Upper lobe of right lung (tissue), 1 donor: ENCODE results near the gene GCNT4. TPM values are rescaled to one million over a fixed set of nuclear protein-coding genes. Genes with fewer than 3 reads are reported as not detected.

Experiments used
- ATAC-seq: fragments of 200-7000 bp; cut with Tn5 transposase; one replicate; pipeline ENCODE4 v1.9.1; 2020; ENCODE audit warnings: mild to moderate bottlenecking, moderate library complexity
- DNase-seq: peaks from one replicate; pipeline ENCODE4 v3.0.0-alpha.2; 2020
- H3K27ac ChIP-seq: fragments of 200-600 bp; one replicate; pipeline ENCODE4 v1.8.0; 2022
- H3K27me3 ChIP-seq: fragments of 200-600 bp; one replicate; pipeline ENCODE4 v1.8.0; 2022; ENCODE audit warnings: mild to moderate bottlenecking
- H3K36me3 ChIP-seq: fragments of 200-600 bp; one replicate; pipeline ENCODE4 v1.8.0; 2022
- H3K4me1 ChIP-seq: fragments of 200-600 bp; one replicate; pipeline ENCODE4 v1.8.0; 2022
- H3K4me3 ChIP-seq: fragments of 200-600 bp; one replicate; pipeline ENCODE4 v1.8.0; 2022; ENCODE audit warnings: mild to moderate bottlenecking
- H3K9me3 ChIP-seq: fragments of 200-600 bp; one replicate; pipeline ENCODE4 v1.8.0; 2022
- intact Hi-C: fragments of 100-400 bp; cut with DNase I; formaldehyde crosslinking; loops from one replicate; pipeline ENCODE4 v1.11.0; 2022
- total RNA-seq: library from RNA; stranded (reverse); fragmentation: NEBNext Ultra II Directional; extraction: Animal tissue kit (Norgen Biotek cat#: 25700); gene quantifications from one replicate; pipeline ENCODE4 v1.2.1, GENCODE V29; 2021
- TF ChIP-seq, protein P1 (sequence below): fragments of 200-600 bp; IDR thresholded peaks from one replicate; pipeline ENCODE4 v1.8.0; 2022; ENCODE audit warnings: antibody characterized with exemption
- donor health status: DM: no; HTN: yes; CAD: no; lungs with severe emphysema.

The GCNT4 gene
- total RNA-seq, 1 donor from 2014 or later: 2.8 TPM

DNA sequence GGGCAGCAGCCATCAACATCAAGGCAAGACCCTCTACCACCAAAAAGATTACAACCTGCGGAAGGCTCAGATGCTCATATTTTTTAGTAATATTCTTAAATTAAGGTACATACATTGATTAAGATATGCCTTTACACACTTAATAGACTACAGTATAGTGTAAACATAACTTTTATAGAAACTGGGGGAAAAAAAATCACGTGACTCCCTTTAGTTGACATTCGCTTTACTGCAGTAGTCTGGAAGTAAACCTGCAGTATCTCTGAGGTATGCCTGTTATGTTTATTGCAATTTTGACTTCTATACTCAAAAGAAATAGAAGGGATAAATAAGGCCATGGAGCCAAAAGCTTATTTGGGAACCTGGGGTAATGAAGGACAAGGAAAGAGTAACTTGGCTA, 15.1 kb upstream of the GCNT4 start:
- Histone ChIP-seq H3K27ac (no peak overlapping the region), H3K9me3 (no peaks in the 10 kb centered on the region), H3K36me3 (no peaks in the 10 kb centered on the region), H3K4me1 (no peaks in the 10 kb centered on the region), H3K27me3 (no peaks in the 10 kb centered on the region), H3K4me3 (no peak overlapping the region)
- DNase-seq (no peak), ATAC-seq (no peak)
- intact Hi-C loops: no loop called here
- TF ChIP-seq, protein P1, sequence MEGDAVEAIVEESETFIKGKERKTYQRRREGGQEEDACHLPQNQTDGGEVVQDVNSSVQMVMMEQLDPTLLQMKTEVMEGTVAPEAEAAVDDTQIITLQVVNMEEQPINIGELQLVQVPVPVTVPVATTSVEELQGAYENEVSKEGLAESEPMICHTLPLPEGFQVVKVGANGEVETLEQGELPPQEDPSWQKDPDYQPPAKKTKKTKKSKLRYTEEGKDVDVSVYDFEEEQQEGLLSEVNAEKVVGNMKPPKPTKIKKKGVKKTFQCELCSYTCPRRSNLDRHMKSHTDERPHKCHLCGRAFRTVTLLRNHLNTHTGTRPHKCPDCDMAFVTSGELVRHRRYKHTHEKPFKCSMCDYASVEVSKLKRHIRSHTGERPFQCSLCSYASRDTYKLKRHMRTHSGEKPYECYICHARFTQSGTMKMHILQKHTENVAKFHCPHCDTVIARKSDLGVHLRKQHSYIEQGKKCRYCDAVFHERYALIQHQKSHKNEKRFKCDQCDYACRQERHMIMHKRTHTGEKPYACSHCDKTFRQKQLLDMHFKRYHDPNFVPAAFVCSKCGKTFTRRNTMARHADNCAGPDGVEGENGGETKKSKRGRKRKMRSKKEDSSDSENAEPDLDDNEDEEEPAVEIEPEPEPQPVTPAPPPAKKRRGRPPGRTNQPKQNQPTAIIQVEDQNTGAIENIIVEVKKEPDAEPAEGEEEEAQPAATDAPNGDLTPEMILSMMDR: no peak

DNA sequence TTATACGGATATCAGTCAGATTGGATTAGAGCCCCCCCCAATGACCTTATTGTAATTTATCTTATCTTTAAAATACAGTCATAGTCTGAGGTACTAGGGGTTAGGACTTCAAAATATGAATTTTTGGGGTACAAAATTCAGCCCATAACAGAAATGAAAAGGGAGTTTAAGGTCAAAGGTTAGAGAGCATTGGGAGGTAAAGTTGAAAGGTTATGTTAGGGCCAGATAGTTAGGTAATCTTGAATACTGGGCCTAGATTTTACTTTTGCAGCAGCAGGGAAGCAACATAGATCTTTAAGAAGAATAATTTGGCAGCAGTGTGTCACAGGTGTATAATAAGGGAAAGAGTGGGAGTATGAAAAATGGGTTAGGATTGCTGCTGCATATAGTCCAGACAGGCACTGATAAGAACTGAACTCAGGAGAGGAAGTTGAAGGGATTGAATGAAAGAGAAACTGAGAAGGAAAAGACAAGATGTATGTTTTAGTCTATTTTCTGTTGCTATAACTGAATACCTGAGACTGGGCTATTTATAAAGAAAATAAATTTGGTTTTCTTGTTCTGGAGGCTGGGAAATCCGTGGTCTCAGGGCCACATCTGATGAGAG, 10.7 kb upstream of the GCNT4 start:
- Histone ChIP-seq H3K4me1 (no peaks in the 10 kb centered on the region), H3K4me3 (no peak overlapping the region), H3K27ac (no peak overlapping the region), H3K27me3 (no peaks in the 10 kb centered on the region), H3K36me3 (no peaks in the 10 kb centered on the region), H3K9me3 (no peaks in the 10 kb centered on the region)
- no peak for ATAC-seq
- TF ChIP-seq, protein P1: no peak
- intact Hi-C loops: no loop called here
- DNase-seq: no peak

DNA sequence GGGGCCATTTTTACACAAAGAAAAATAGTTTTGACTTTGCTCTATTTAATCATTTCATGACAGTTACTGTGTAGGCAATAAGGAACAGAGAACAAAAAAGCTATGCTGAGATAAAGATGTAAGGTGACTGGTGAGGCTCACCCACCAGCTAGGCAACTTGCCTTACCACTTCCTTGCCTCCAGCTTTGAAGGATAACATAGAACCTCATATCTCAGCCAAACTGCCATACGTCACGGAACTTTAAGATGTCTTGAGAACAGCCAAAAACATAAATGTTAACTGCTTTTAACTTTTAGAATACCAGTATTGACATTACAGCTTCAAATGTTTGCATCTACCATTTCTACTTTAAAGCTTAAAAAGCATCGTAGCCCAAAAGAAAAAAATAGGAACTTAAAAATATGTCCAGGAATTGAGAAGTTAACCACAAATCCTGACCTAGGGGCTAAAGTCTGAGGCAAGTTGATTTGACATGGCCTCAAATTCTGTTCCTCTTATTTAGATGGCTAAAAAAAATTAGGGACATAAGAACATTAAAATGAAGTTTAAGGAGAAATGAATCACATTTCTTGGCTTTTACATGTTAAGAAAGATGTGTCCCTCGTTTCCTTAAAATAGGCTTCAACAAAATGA, 7.7 kb upstream of the GCNT4 start:
- DNase-seq (no peak), ATAC-seq (no peak)
- intact Hi-C loops: no loop called here
- Histone ChIP-seq H3K4me3 (no peak overlapping the region), H3K4me1 (no peaks in the 10 kb centered on the region), H3K27me3 (no peaks in the 10 kb centered on the region), H3K36me3 (no peaks in the 10 kb centered on the region), H3K27ac (no peak overlapping the region), H3K9me3 (no peaks in the 10 kb centered on the region)
- TF ChIP-seq, protein P1: no peak

DNA sequence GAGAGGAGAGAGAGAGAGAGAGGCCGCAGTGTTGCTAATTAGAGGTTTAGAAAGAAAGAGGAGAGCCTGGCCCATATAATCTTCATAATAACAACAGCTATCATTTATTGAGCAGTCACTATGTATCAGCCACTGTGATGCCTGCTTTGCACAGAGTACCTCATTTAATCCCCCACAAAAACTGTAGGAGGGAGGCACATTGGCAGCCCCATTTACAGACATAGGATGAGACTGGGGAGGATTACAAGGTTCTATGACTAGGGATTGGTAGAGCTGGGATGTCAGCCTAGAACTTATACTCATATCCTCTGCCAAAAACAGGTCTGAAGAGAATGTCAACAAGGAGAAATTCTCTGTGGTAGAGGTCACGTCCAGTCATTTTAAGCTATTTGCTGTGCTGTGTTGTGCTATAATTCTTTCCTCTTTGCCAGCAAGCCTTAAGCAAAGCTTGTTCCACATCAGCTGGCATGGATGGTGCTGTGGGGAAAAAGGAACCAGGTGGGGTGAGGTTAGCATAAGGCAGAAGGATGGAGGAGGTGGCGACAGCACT, 6.7 kb upstream of the GCNT4 start:
- Histone ChIP-seq H3K4me1 (peaks cover 6% of the 10 kb centered on the region), H3K36me3 (no peaks in the 10 kb centered on the region), H3K27me3 (no peaks in the 10 kb centered on the region), H3K4me3 (no peak overlapping the region), H3K9me3 (no peaks in the 10 kb centered on the region), H3K27ac (no peak overlapping the region)
- intact Hi-C loops: no loop called here
- DNase-seq: no peak
- TF ChIP-seq, protein P1: no peak
- ATAC-seq: no peak

DNA sequence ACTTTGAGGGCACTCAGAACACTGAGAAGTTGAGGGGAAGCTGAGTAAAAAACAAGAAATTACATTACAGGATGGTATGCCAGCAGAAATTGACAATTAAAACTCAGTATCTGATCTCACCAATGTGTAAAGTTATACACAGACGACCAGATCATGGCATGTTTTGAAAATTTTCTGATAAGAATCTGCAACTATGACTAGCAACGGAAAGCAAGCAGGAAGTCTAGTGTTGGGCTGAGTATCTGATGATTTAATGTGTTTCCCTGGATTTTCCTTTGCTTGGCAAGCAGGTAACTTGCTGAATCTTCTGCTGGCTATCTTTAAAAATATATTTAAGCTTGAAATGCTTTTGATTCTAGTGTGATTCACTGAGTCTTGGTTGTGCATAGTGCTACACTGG, 5.2 kb upstream of the GCNT4 start:
- H3K4me3 ChIP-seq: no peak overlapping the region
- DNase-seq: no peak
- H3K9me3 ChIP-seq: no peaks in the 10 kb centered on the region
- H3K27me3 ChIP-seq: no peaks in the 10 kb centered on the region
- H3K4me1 ChIP-seq: peaks cover 8% of the 10 kb centered on the region
- intact Hi-C loops: no loop called here
- ATAC-seq: no peak
- no peak overlapping the region for H3K27ac ChIP-seq
- H3K36me3 ChIP-seq: no peaks in the 10 kb centered on the region
- TF ChIP-seq, protein P1: no peak
